Pons (tissue), 1 donor: ENCODE measurements around the gene CEPT1.
A peak's percentile ranks its signal among the peaks of the same experiment; 100 is the strongest.

ENCODE experiments used
- DNase-seq: peaks from one replicate; pipeline ENCODE4 v3.0.0-alpha.2; 2016; ENCODE audit warnings: low spot score

CEPT1 gene

GRCh38 chr1:111227851-111228747, 88.1 kb downstream of the CEPT1 start:
- peak; percentile 89 for DNase-seq

- DNase-seq: no peak
Measured at GRCh38 chr1:111228748-111229126, 88.7 kb downstream of the CEPT1 start.

- no peak for DNase-seq
Measured at GRCh38 chr1:111232134-111232533, 92.1 kb downstream of the CEPT1 start.

GRCh38 chr1:111234258-111234657, 94.2 kb downstream of the CEPT1 start:
- DNase-seq: no peak
